ENCODE data around the gene CEP78.

Gene CEP78

GRCh38 chr9:78314550-78314949 lies 78.7 kb downstream of the CEP78 start:
- DNase-seq, result no peak

GRCh38 chr9:78314953-78315870 lies 79.3 kb downstream of the CEP78 start:
- no peak for DNase-seq

GRCh38 chr9:78316166-78316892 lies 80.5 kb downstream of the CEP78 start:
- DNase-seq, result no peak

GRCh38 chr9:78319197-78320029 lies 83.5 kb downstream of the CEP78 start:
- no peak for DNase-seq

- DNase-seq, result no peak
These were observed 84.3 kb downstream of the CEP78 start for GRCh38 chr9:78320030-78320693.

- DNase-seq, result no peak
These were observed 85.1 kb downstream of the CEP78 start for GRCh38 chr9:78320875-78321496.

- DNase-seq, result no peak
These were observed 85.6 kb downstream of the CEP78 start for GRCh38 chr9:78321505-78321904.

GRCh38 chr9:78324068-78324650 lies 88.3 kb downstream of the CEP78 start:
- DNase-seq, result no peak

GRCh38 chr9:78324682-78325081 lies 88.8 kb downstream of the CEP78 start:
- DNase-seq, result no peak

GRCh38 chr9:78325343-78325742 lies 89.5 kb downstream of the CEP78 start:
- no peak for DNase-seq

- no peak for DNase-seq
These were observed 90.0 kb downstream of the CEP78 start for GRCh38 chr9:78325846-78326360.

- no peak for DNase-seq
These were observed 90.7 kb downstream of the CEP78 start for GRCh38 chr9:78326564-78326963.

Data from NCI-H2107 (cell line).